Activated CD8-positive, alpha-beta memory T cell treated with anti-CD3 and anti-CD28 coated beads, Interleukin-2, amount 50 U/mL, for 48 hours (primary cell): ENCODE measurements around the gene STK25.
A peak's percentile ranks its signal among the peaks of the same experiment; 100 is the strongest.

ENCODE experiments used
- DNase-seq: peaks from one replicate; pipeline ENCODE4 v3.0.0-alpha.2; 2020

STK25 gene

DNA sequence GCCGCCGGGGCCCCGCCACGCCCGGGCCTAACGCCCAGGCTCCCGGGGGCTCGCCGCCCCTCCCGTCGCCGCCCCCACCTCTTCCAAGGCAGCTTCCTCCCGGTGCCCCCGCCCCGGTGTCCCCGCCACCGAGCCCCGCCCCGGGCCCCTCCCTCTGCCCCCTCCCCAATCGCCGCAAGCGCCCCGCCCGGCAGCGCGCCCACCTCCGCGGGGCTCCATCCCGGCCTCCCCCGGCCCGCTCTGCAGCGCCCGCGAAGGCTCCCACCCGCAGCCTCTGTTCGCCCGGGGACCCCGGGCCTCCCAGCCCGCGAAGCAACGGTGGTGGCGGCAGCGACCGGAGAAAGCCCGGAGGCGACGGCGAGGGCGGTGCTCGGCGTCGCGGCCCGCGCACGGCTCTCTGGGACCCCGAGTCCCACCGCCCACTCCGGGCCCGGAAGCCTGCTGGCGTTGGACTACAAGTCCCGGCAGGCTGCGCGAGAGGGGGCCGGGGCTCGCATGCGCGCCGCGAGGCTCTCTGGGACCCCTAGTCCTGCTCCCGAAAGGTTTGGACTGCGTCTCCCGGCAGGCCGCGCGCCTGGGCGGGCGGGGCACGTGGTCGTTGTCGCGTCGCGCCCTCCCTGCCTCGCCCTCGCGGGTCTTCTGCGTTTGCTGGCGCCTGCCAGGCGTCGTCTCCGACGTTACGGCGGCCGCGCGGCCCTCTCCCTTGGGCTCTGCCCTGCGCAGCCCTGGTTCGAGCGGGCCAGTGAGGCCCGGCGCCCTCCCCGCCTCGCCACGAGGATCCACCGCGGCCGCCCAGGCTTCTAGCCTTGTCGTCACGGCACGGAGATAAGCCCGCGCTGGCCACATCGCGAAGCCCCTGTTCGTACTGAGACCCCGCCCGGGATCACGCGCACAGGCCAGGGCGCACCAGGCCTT is at the start of gene STK25:
STK25 (minus strand) TSS at position 345 of the 915 bp plus-strand sequence. CDS start 549 bp downstream, outside the sequence.
- peak; percentile 97 for DNase-seq

DNA sequence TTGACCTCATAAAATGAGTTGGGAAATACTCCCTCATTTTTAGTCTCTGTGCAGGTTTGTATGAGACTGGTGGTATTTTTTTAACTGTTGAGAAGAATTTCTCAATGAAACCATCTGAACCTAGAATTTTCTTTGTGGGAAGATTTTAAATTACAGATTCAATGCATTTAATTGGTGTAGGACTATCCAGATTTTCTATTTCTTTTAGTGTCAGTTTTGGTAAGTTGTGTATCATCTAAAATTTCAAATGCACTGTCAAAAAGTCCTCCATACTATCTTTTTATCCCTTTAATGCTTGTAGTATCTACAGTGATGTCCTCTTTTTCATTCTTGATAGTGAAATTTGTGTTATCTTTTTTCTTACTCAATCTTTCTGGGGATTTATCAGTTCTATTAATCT is 48.4 kb upstream of the STK25 start:
- DNase-seq, result no peak

DNA sequence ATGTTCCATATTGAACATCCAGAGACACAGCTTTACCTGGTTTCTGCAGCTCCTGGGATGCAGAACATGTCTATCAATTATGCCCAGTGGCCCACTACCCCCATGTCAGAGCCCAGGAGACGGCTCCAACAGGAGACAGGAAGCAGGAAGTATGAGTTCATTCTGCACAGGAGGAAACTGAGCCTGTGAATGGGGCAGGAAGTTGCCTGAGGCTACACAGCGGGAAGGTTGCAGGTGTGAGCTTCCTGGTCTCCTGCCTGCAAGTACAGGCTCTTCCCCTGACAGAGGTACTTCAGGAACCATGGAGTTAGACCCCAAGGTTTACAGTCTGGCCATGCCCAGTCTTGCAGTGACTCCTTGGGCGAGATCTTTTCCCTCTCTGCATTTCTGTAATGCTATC is 47.3 kb upstream of the STK25 start:
- DNase-seq, result no peak

DNA sequence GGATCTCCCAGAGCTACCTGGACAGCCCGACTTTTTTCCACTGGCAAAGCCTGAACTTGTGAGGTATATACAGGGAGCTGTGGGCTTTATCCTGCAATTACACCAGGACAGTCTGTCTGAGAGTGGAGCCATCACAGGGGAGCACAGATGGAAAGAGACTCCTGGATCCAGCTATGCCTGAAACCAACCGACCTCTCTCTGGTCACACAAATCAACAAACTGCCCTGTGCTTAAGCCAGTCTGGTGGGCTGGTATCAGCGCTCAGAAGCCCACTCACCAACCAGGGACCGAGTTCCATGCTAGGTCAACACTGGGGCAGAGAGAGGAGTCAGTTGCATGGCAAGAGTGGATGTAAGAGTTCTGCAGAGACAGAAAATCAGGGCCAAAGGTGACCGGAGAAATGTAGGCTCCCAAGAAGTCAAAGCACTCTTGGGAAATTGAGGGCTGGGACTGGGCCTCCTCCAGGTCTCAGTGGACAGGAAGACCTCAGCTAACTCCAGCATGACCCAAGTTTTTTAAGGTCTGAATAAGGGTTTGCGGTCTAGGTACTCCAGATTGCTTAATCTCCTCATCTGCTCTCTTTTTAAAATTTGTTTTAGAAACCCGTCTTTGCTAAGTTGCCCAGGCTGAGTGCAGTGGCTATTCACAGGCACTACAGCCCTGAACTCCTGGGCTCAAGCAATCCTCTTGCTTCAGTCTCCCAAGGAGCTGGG is 46.4 kb upstream of the STK25 start:
- DNase-seq, result no peak

DNA sequence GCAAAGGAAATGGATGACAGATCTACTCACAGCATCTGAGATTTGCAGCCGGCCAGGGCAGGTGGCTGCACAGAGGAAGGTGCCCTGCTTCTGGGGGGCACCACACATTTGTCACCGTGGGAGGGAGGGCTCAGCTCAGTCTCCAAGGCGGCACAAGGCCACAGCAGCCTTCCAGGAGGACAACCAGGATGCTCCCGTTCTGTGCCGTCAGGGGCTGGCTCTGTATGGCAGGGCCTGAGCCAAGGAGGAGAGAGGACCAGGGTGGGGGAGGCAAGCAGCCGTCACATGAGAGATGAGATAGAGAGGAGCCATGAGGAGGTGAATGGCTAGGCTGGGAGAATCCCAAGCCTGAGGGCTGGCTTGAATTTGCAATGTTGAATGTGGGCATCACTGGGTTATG is 45.6 kb upstream of the STK25 start:
- DNase-seq, result no peak

DNA sequence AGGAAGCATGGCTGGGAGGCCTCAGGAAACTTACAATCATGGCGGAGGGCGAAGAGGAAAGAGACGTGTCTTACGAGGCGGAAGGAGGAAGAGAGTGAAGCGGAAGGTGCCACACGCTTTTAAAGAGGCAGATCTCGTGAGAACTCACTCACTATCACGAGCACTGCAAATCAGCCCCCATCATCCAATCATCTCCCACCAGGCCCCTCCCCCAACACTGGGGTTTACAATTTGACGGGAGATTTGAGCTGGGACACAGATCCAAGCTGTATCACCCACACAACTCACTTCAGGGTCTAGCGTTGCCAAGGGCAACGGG is 45.1 kb upstream of the STK25 start:
- DNase-seq, result no peak

DNA sequence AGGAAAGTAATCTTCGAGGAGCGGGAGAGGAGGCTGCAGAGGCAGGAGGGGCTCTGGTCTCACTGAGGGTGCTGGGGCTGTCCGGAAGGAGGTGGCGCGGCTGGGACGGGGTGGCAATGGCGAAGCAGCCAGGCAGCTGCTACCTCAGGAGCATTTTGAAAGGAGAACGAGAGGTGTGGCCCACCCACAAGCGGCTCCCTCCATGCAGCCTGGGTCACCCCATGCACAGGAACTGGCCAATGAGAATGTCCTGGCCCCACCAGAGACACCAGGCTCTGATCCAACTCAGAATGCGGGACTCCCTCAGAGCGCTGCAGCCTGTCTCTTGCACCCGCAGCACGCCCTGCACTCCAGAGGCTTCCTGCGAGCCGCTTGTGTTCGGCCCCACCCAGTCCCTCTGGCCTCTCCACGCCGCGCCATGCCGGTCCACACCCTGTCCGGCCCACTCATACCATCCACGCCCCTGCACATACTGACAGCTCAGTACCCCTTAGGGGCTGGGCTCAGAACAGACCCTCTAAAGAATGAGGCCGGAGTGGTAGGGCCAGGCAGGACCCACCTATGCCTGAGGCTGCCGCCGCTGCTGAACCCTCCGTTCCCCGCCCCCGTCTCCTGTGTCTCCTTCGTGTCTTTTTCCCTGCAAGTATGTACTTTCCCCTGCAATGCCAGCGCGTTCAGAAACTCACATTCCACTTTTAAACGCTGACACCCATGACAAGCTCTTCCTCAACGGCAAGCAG is 43.8 kb upstream of the STK25 start:
- no peak for DNase-seq

DNA sequence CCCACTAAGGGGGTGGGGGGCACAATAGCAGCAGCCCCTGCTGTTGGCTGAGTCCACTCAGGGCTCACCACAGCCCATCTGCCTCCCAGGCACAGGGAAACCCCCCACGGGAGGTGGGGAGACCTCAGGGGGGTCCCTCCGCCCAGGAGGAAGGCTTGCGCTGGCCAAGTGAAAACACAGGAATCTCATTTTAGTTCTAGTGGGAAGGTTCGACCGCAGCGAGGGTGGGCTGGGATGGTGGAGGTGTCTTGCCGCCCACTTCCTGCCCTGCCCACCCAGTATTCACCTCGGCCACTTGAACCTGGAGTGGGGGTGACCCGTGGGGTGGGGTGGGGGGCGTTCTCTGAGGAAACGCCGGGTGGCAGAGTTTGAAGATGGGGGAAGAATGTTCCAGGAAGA is 43.2 kb upstream of the STK25 start:
- DNase-seq, result peak; percentile 42

DNA sequence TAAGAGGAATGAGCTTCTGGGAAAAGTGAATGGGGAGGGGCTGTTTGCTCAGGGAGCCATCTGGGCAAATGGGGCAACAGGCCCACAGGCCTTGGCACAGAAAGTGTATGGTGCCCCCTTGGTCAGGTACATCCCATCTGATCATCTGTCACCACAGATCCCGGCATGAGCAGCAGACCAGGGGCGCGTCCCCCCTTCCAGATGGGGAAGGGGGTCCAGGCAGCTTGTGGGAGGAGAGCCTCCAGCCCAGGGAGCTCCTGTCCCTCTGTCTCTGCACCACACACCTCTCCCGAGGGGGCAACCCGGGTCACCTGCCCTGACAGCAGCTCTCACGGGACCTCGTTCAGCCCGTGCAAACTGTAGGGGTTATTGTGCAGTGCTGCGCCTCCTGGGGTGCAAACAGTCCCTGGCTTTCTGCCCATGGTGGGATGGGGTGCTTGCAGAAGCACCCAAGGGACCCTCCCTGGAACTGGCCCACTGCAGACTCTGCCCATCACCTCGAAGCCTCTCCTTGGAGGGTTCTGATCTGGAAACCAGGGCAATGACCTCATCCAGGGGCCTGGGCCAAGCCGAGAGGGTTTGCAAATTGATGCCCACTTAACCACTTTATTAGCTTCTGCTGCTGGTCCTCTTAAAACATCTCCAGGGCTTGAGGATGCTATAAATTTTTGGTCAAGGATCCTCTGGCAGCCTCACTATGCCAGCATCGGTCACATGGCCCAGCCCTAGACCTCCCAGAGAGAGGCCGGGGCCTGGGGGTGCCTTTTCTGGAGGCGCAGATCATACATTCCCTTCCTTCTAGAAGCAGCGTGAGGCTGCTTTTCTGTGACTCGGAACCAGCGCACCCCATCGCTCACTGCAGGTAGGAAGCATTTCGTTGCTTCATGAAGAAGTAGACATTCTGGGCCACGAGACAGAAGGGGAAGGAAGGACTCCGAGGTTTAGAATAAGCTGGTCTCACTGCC is 42.5 kb upstream of the STK25 start:
- peak; percentile 45 for DNase-seq

DNA sequence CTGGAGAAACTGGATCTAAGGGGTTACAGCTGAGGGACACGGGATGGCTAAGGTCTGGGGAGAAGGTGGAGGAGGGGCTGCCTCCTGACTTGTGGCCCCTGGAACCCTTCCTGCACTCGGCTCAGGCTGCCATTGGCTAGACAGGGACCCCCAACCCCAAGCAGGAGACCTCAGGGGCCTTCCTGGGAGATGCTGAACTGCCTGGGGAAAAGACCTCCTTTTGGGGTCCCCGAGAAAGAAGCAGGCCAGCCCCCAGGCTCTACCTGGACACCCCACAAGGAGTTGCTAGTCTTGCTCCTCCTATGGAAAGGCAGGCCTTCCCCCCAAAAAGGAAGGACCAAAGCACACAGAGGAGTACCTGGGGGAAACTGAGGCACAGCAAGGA is 40.1 kb upstream of the STK25 start:
- no peak for DNase-seq

DNA sequence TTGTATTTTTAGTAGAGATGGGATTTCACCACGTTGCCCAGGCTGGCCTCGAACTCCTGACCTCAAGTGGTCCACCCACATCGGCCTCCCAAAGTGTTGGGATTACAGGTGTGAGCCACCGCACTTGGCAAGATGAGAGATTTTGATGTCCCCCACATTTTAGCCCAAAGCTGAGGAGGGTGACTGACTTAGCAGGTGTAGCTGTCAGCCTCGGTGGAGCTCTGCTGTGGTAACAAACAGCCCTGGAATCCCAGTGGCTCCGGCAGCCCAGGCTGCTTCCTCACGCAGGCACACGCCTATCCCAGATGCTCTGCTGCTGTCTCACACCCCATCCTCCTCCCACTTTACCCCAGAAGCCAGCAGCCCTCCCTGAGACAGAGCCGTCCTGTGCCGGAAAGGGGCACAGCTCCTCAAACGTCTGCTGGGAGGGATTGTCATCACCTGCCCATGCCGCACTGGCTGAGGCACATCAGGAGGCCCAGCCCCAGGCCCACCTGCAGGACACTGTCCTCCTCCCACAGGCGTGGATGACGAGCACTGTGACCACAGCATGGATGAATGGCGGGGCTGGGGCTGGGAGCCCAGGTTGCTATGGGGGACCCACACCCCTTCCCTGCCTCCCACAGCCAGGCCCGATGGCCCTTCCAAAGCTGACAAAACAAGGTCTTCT is 39.5 kb upstream of the STK25 start:
- DNase-seq, result no peak

DNA sequence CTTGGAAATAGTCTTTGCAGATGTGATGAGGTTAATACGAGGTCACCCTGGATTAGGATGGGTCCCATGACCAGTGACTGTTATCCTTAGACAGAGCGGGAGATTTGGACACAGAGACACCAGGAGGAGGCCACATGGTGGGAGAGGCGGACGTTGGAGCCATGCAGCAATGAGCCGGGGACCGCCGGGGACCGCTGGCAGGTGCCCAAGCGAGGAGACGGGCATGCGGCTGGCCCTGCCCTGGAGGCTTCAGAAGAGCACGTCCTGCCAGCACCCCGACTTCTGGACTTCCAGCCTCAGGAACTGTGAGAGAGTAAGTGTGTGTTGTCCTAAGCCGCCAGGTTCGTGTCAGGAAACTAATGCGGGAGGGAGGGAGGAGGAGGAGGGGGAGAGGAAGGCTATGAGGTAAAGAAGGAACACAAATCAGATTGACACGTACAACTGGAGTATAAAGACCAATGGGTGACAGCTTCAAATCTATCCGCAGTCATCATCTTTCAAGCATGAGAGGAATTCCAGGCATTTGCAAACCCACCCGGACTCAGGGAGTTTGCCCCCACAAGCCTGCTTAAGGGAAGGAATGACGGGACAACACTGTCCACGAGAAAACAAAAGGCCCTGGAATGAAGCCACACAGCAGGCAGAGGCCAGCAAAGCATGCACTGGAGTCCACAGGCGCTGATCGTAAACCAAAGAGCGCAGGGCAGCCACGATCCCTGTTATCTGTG is 38.6 kb upstream of the STK25 start:
- DNase-seq, result no peak

DNA sequence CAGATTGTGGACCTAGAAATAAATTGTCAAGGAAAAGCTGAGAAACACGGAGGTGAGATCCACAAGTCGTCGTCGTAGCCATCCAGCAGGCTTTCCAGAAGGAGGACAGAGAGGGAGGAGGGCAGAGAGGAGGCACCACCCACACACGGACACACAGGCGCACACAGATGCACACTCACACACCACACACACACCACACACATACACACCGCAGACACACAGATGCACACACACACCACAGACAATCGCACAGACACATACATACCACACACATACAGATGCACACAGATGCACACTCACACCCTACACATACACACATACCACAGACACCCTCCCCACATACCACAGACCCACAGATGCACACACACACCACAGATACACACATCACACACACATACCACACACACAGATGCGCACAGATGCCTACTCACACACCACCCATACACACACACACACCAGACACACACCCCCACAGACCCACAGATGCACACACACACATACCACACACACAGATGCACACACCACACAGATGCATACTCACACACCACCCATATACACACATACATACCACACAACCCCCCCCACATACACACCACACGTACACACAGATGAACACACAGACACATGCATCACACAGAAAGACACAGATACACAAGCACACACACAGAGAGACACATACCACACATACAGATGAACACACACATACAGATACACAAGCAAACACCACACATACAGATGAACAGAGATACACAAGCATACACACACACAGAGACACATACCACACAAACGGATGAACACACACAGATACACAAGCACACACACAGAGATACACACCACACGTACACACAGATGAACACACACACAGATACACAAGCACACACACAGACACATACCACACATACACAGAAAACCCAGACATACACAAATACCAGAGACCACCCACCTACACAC is 37.4 kb upstream of the STK25 start:
- DNase-seq, result no peak

DNA sequence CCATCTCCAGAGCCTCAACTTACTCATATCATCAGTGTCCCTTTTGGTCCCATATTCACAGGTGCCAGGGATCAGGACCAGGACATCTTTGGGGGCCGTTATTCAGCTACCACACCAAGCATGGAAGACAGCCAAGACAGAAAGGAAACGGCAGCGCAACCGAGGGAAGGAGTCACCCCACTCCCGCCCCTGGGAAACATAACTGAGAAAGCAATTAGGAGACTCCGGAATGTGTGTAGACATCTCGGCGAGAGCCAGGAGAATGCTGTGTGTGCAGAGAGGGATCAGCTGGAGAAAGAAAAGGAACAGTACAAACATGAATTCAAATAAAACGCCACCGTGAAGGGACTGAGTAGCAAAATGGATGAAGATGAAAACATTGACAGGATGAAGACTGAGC is 36.7 kb upstream of the STK25 start:
- no peak for DNase-seq

DNA sequence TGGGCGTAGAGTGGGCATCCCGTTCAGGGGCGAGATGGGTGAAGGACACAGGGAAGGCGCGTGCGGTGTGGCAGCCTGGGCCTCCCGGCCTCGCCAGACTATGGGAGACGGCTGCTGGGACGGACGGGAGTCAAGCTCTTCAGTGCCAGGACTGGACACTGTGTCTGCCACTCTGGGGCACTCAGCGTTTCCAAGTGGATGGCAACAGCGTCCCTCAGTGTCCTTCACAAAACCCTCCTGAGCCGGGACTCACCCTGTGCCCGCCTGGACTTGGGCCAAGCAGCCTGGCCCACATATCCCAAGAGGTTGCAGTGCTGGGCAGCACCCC is 33.9 kb upstream of the STK25 start:
- no peak for DNase-seq

DNA sequence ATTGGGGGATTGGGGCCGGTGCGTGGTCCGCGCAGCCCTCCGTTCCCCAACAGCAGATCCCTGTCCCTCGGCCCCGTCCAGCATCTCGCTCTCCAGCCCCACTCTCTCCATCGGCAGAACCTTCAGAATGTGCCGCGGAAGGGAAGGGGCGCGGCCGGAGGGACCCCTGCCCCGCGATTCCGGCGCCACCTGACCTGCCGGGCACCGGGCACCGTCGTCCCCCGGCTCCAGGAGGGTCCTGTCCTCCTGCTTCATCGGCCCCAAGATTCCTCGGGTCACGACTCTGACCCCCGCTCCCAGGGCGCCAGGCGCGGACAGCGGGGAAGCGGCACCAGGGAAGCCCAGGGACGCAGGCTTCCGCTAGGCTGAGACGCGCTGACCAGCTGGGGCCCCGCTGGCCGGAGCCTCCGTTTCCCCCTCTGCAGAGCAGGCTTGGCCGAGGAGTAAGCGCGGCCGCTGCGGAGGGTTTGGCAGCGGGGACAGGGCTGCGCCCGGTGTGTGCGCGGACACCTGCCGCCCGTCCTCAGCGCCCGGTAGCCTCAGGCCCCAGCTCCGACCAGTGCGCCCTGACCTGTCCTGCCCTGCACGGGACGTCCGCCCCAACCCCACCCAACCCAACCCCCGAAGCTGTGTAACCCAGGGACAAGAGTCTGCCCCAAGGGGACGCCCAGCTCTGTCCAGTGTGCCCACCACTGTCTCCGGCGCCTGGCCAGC is 33.3 kb upstream of the STK25 start:
- no peak for DNase-seq

DNA sequence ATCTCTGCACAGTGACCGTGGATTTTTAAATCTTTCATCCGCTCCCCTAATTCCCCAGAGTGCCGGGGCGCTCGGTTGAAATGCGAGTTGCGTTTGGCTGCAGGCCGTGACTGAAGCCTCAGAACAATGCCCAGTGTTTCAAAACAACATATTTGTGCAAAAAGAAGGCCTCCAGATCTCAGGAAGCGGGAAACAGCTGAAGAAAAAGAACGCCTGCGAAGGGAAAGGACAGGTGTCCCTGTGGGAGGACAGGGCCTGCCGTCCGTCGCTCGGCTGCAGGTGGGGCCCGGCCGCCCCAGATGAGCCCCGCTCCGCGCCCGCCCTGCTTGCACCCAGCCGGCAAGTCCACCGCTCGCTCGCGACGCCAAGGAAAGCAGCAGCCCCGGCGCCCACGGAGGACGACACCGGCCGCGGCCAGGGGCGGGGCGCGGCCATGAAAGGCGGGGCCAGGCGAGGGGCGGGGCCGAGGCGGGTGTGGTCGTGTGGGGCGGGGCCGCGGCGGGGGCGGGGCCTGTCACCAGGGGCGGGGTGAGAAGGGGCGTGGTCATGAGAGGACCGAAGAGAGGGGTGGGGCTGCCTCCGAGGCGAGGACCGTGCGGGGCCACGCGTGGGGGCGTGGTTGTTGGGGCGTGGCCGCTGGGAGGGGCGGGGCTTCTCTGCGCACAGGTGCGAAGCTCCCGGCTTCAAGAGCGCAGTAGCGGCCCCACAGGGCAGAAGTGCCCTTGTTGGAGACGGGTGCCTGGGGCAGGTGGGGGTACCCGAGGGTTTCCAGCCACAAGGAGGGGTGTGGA is 32.6 kb upstream of the STK25 start:
- DNase-seq, result peak; percentile 91

DNA sequence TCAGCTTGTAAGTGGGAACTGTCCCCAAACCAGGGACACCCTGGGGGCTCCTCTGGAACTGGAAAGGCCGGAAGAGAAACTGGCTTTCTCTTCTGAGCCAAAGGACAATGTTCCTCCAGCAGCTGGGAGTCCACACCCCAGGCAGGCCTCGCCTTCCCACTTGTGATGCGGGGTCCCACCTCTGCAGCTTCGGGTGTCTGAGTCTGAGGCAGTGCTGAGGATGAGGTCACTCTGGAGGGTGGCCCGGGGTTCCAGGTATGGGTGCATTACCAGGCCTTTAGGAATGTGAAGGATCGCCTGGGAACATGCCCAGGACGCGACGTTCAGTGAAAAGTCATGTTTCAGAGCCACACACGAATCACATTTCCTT is 32.0 kb upstream of the STK25 start:
- peak; percentile 51 for DNase-seq
